ENCODE measurements around the gene KRTAP10-4. TPM values are rescaled to one million over a fixed set of nuclear protein-coding genes. Genes with fewer than 3 reads are reported as not detected.

The KRTAP10-4 gene
- total RNA-seq (2022; extraction: Qiagen RNA extraction): not detected in 5 replicates

GRCh38 chr21:44573630-44574456 lies at the start of gene KRTAP10-4:
TSS of gene KRTAP10-4 (plus strand) at chr21:44573729. CDS start at chr21:44573759, 30 bp downstream.

GRCh38 chr21:44539991-44540666 lies 33.4 kb upstream of the KRTAP10-4 start, which contains the start of gene KRTAP10-1:
TSS of gene KRTAP10-1 (minus strand) at chr21:44540195. CDS start at chr21:44540150, 45 bp downstream.

GRCh38 chr21:44551340-44551961 lies 22.1 kb upstream of the KRTAP10-4 start, which contains the start of gene KRTAP10-2:
TSS of gene KRTAP10-2 (minus strand) at chr21:44551505. CDS start at chr21:44551458, 47 bp downstream.

GRCh38 chr21:44558695-44559094 lies 14.8 kb upstream of the KRTAP10-4 start, which contains the start of gene KRTAP10-3:
TSS of gene KRTAP10-3 (minus strand) at chr21:44558795. CDS start at chr21:44558715, 80 bp downstream.

GRCh38 chr21:44580231-44580821 lies 6.8 kb downstream of the KRTAP10-4 start, which contains the start of gene KRTAP10-5:
TSS of gene KRTAP10-5 (minus strand) at chr21:44580604. CDS start at chr21:44580578, 26 bp downstream.

GRCh38 chr21:44592446-44593311 lies 19.1 kb downstream of the KRTAP10-4 start, which contains the start of gene KRTAP10-6:
TSS of gene KRTAP10-6 (minus strand) at chr21:44592505. CDS start at chr21:44592484, 21 bp downstream.

GRCh38 chr21:44600118-44600978 lies 26.8 kb downstream of the KRTAP10-4 start, which contains the start of gene KRTAP10-7:
TSS of gene KRTAP10-7 (plus strand) at chr21:44600597. CDS start at chr21:44600622, 25 bp downstream.

GRCh38 chr21:44612029-44612486 lies 38.5 kb downstream of the KRTAP10-4 start, which contains the start of gene KRTAP10-8:
TSS of gene KRTAP10-8 (plus strand) at chr21:44612079. CDS start at chr21:44612101, 22 bp downstream.

Other genes with a start within 250 kb of the KRTAP10-4 start
- 5.7 to 10.5 TPM (median 8.3 TPM) in 5 replicates for gene CFAP410, start 234.3 kb upstream of the KRTAP10-4 start, total RNA-seq (2022; extraction: Qiagen RNA extraction)
- gene TRPM2, start 220.1 kb upstream of the KRTAP10-4 start, total RNA-seq (2022; extraction: Qiagen RNA extraction): 7.0 to 11.9 TPM (median 9.0 TPM) in 5 replicates
- 1.3 to 2.3 TPM (median 2.1 TPM) in 5 replicates for gene LRRC3, start 118.2 kb upstream of the KRTAP10-4 start, total RNA-seq (2022; extraction: Qiagen RNA extraction)
- not detected in 5 replicates for gene KRTAP10-1, start 33.5 kb upstream of the KRTAP10-4 start, total RNA-seq (2022; extraction: Qiagen RNA extraction)
- gene KRTAP10-2, start 22.2 kb upstream of the KRTAP10-4 start, total RNA-seq (2022; extraction: Qiagen RNA extraction): not detected in 5 replicates
- not detected in 5 replicates for gene KRTAP10-3, start 14.9 kb upstream of the KRTAP10-4 start, total RNA-seq (2022; extraction: Qiagen RNA extraction)
- gene KRTAP10-5, start 6.9 kb downstream of the KRTAP10-4 start, total RNA-seq (2022; extraction: Qiagen RNA extraction): not detected in 5 replicates
- gene KRTAP10-6, start 18.8 kb downstream of the KRTAP10-4 start, total RNA-seq (2022; extraction: Qiagen RNA extraction): not detected in 5 replicates
- not detected in 5 replicates for gene KRTAP10-7, start 26.9 kb downstream of the KRTAP10-4 start, total RNA-seq (2022; extraction: Qiagen RNA extraction)
- not detected in 5 replicates for gene KRTAP10-8, start 38.4 kb downstream of the KRTAP10-4 start, total RNA-seq (2022; extraction: Qiagen RNA extraction)
- not detected in 5 replicates for gene KRTAP10-9, start 53.4 kb downstream of the KRTAP10-4 start, total RNA-seq (2022; extraction: Qiagen RNA extraction)
- gene KRTAP10-10, start 63.6 kb downstream of the KRTAP10-4 start, total RNA-seq (2022; extraction: Qiagen RNA extraction): not detected in 5 replicates
- gene KRTAP10-11, start 72.7 kb downstream of the KRTAP10-4 start, total RNA-seq (2022; extraction: Qiagen RNA extraction): not detected in 5 replicates
- not detected in 5 replicates for gene KRTAP12-4, start 80.9 kb downstream of the KRTAP10-4 start, total RNA-seq (2022; extraction: Qiagen RNA extraction)
- not detected in 5 replicates for gene KRTAP12-3, start 84.2 kb downstream of the KRTAP10-4 start, total RNA-seq (2022; extraction: Qiagen RNA extraction)
- gene KRTAP12-2, start 93.2 kb downstream of the KRTAP10-4 start, total RNA-seq (2022; extraction: Qiagen RNA extraction): not detected in 5 replicates
- gene KRTAP12-1, start 108.4 kb downstream of the KRTAP10-4 start, total RNA-seq (2022; extraction: Qiagen RNA extraction): not detected in 5 replicates
- not detected in 5 replicates for gene KRTAP10-12, start 123.4 kb downstream of the KRTAP10-4 start, total RNA-seq (2022; extraction: Qiagen RNA extraction)
- gene TSPEAR, start 137.8 kb downstream of the KRTAP10-4 start, total RNA-seq (2022; extraction: Qiagen RNA extraction): not detected in 5 replicates
- 28.2 to 37.2 TPM (median 34.3 TPM) in 5 replicates for gene UBE2G2, start 228.1 kb downstream of the KRTAP10-4 start, total RNA-seq (2022; extraction: Qiagen RNA extraction)
- 58.3 to 69.9 TPM (median 66.1 TPM) in 5 replicates for gene SUMO3, start 244.3 kb downstream of the KRTAP10-4 start, total RNA-seq (2022; extraction: Qiagen RNA extraction)

Data from A549 treated with CORT108297 at 1 μM for 4 hours (cell line).